Measurements from ENCODE around the gene KMT2E. TPM values are rescaled to one million over a fixed set of nuclear protein-coding genes. Genes with fewer than 3 reads are reported as not detected.
A peak's percentile ranks its signal among the peaks of the same experiment; 100 is the strongest.

The KMT2E gene
- total and polyA plus RNA-seq, 4 donors: 20.3 to 277 (median 62.8) TPM

DNA sequence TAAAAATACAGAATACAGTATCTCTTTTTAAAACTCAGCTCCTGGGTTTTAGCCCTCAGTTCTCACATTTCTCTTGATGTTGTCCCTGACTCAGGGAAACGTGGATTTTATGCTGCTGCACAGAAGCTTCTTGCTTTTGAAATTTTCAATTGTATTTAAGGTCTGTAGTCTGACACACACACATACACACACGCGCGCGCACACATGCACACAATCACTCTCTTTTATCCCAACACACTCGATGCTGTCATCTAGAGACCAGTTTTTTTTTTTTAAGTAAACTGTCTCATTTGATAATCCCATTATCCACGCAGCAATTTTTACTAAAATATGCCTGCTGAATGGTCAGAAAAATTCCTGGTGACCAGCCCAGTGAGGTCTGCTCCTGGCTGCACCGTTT is 108.6 kb downstream of the KMT2E start:
- no peak overlapping the region for H3K9ac ChIP-seq (ENCODE audit: insufficient read depth in 1 of 2, low read length in 2 of 2)
- H3K36me3 ChIP-seq (ENCODE audit: control insufficient read depth in 4 of 4, insufficient read depth in 4 of 4, low read length in 4 of 4): peaks cover 6 to 15% (median 9%) of the 10 kb centered on the region in 4 donors
- TF ChIP-seq, protein P1, sequence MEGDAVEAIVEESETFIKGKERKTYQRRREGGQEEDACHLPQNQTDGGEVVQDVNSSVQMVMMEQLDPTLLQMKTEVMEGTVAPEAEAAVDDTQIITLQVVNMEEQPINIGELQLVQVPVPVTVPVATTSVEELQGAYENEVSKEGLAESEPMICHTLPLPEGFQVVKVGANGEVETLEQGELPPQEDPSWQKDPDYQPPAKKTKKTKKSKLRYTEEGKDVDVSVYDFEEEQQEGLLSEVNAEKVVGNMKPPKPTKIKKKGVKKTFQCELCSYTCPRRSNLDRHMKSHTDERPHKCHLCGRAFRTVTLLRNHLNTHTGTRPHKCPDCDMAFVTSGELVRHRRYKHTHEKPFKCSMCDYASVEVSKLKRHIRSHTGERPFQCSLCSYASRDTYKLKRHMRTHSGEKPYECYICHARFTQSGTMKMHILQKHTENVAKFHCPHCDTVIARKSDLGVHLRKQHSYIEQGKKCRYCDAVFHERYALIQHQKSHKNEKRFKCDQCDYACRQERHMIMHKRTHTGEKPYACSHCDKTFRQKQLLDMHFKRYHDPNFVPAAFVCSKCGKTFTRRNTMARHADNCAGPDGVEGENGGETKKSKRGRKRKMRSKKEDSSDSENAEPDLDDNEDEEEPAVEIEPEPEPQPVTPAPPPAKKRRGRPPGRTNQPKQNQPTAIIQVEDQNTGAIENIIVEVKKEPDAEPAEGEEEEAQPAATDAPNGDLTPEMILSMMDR (IDR thresholded peaks at IDR 0.05; ENCODE audit: control extremely low read depth, extremely low read depth): no peak
- no peaks in the 10 kb centered on the region for H3K27me3 ChIP-seq (ENCODE audit: control insufficient read depth in 3 of 3, insufficient read depth in 3 of 3, low read length in 2 of 3)
- H3K4me1 ChIP-seq (ENCODE audit: control insufficient read depth in 5 of 5, insufficient read depth in 5 of 5, low read length in 5 of 5): peaks cover 0 to 15% (median 2%) of the 10 kb centered on the region in 5 donors
- no peak for ATAC-seq (ENCODE audit: insufficient read depth, low FRiP score)
- no peak overlapping the region for H3K4me3 ChIP-seq
- WGBS, 2 donors: 76 to 81% methylated on average over 8 of the region's 8 CpGs
- peak in 2 of 3 donors; percentile 22 to 27 for DNase-seq
- no peaks in the 10 kb centered on the region for H3K9me3 ChIP-seq (ENCODE audit: control insufficient read depth in 4 of 4, insufficient read depth in 3 of 4, low read length in 3 of 4)
- H3K27ac ChIP-seq (ENCODE audit: low read depth in 1 of 2, low read length in 1 of 2): no peak overlapping the region

DNA sequence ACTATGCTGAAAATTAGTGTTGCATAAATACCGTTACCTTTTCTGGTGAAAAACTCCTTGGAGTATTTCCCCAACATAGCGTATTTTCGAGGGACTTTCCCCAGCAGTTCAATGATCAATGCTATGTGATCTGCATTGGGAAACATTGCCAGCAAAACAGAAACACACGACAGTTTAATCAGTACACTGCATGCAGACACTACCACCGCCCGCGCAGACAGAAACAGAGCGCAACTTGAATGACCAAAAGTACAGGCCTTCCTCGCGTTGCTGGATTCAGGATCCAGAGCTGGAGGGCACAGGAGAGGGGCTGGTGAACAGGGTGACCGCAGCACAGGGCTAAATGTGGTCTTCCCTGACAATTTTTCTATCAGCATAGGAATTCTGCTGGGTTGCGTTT is 111.7 kb downstream of the KMT2E start:
- Histone ChIP-seq H3K27ac (ENCODE audit: low read depth in 1 of 2, low read length in 1 of 2) (no peak overlapping the region), H3K4me1 (ENCODE audit: control insufficient read depth in 5 of 5, insufficient read depth in 5 of 5, low read length in 5 of 5) (peaks cover 0 to 15% (median 0%) of the 10 kb centered on the region in 5 donors), H3K9ac (ENCODE audit: insufficient read depth in 1 of 2, low read length in 2 of 2) (no peak overlapping the region), H3K9me3 (ENCODE audit: control insufficient read depth in 4 of 4, insufficient read depth in 3 of 4, low read length in 3 of 4) (no peaks in the 10 kb centered on the region), H3K36me3 (ENCODE audit: control insufficient read depth in 4 of 4, insufficient read depth in 4 of 4, low read length in 4 of 4) (peaks cover 3 to 12% (median 9%) of the 10 kb centered on the region in 4 donors), H3K27me3 (ENCODE audit: control insufficient read depth in 3 of 3, insufficient read depth in 3 of 3, low read length in 2 of 3) (no peaks in the 10 kb centered on the region), H3K4me3 (no peak overlapping the region)
- ATAC-seq (ENCODE audit: insufficient read depth, low FRiP score) (no peak), DNase-seq (no peak)
- TF ChIP-seq, protein P1 (IDR thresholded peaks at IDR 0.05; ENCODE audit: control extremely low read depth, extremely low read depth): no peak
- WGBS, 2 donors: 94 to 96% methylated on average over 12 of the region's 12 CpGs

DNA sequence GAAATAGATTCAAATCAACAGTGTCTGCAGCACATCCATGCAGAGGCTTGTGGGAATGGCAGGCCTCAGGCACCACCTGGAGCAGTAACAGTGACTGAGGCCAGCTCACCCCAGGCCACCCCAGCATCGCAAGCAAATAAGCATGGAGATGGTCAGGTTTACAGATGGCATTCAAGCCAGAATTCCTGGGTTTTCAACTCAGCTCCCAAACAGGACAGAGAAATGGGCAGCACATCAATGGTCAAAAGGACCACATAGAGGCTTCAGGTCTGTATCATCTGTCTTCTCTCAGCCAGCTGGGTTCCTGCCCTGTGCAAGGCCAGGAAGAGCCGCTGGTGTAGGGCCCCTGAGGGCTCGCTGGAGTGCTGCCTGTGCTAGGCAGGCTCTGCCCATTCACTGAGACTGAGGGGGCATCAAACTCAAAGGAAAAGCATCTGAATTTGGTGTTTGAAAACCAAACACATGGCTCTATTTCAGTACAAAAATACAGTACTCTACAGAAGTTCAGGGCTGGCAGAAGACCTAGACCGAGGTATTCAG is 112.5 kb downstream of the KMT2E start:
- Histone ChIP-seq H3K27me3 (ENCODE audit: control insufficient read depth in 3 of 3, insufficient read depth in 3 of 3, low read length in 2 of 3) (no peaks in the 10 kb centered on the region), H3K27ac (ENCODE audit: low read depth in 1 of 2, low read length in 1 of 2) (no peak overlapping the region), H3K4me3 (no peak overlapping the region), H3K4me1 (ENCODE audit: control insufficient read depth in 5 of 5, insufficient read depth in 5 of 5, low read length in 5 of 5) (peaks cover 0 to 15% (median 2%) of the 10 kb centered on the region in 5 donors), H3K9me3 (ENCODE audit: control insufficient read depth in 4 of 4, insufficient read depth in 3 of 4, low read length in 3 of 4) (no peaks in the 10 kb centered on the region), H3K9ac (ENCODE audit: insufficient read depth in 1 of 2, low read length in 2 of 2) (no peak overlapping the region), H3K36me3 (ENCODE audit: control insufficient read depth in 4 of 4, insufficient read depth in 4 of 4, low read length in 4 of 4) (peaks cover 3 to 10% (median 9%) of the 10 kb centered on the region in 4 donors)
- TF ChIP-seq, protein P1 (IDR thresholded peaks at IDR 0.05; ENCODE audit: control extremely low read depth, extremely low read depth): no peak
- no peak for ATAC-seq (ENCODE audit: insufficient read depth, low FRiP score)
- WGBS, 2 donors: 93 to 95% methylated on average over 4 of the region's 4 CpGs
- no peak for DNase-seq

DNA sequence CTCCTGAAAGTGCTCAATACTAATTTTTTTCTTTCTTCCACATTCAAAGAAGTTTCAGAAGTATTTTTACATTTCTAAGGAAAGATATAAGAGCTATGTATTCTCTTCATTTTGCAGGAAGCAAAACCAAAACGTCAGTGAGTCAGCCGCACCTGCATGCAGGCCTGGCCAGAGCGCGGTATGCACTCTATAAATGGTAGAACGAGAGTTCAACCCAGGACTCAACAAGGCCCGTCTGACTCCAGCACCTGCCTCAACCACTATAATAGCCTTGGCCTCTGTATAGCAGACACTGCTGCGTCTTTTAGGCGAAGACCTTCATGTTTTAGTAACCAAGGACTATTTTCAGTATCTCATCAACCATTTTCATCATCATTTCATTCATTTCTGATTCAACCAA is 113.2 kb downstream of the KMT2E start:
- Histone ChIP-seq H3K9me3 (ENCODE audit: control insufficient read depth in 4 of 4, insufficient read depth in 3 of 4, low read length in 3 of 4) (no peaks in the 10 kb centered on the region), H3K4me1 (ENCODE audit: control insufficient read depth in 5 of 5, insufficient read depth in 5 of 5, low read length in 5 of 5) (peaks cover 0 to 10% (median 2%) of the 10 kb centered on the region in 5 donors), H3K4me3 (no peak overlapping the region), H3K27me3 (ENCODE audit: control insufficient read depth in 3 of 3, insufficient read depth in 3 of 3, low read length in 2 of 3) (no peaks in the 10 kb centered on the region), H3K9ac (ENCODE audit: insufficient read depth in 1 of 2, low read length in 2 of 2) (no peak overlapping the region), H3K36me3 (ENCODE audit: control insufficient read depth in 4 of 4, insufficient read depth in 4 of 4, low read length in 4 of 4) (peaks cover 3 to 13% (median 11%) of the 10 kb centered on the region in 4 donors), H3K27ac (ENCODE audit: low read depth in 1 of 2, low read length in 1 of 2) (no peak overlapping the region)
- DNase-seq: no peak
- ATAC-seq (ENCODE audit: insufficient read depth, low FRiP score): no peak
- 85 to 88% methylated on average over 8 of the region's 8 CpGs for WGBS, 2 donors
- TF ChIP-seq, protein P1 (IDR thresholded peaks at IDR 0.05; ENCODE audit: control extremely low read depth, extremely low read depth): no peak

Data from lung (tissue), 12 donors.